Stimulated activated CD8-positive, alpha-beta memory T cell treated with anti-CD3 and anti-CD28 coated beads, Interleukin-4, amount 100 ng/mL, for 24 hours (primary cell): ENCODE measurements around the gene BLTP3A.
"Not testable (repeated sequence)": the region's sequence is repeated elsewhere in the genome, so short reads cannot be mapped to it uniquely, and the experiment has no call there.

ENCODE experiments used
- DNase-seq: peaks from one replicate; pipeline ENCODE4 v3.0.0-alpha.2; 2020; ENCODE audit warnings: low read depth

The BLTP3A gene, protein sequence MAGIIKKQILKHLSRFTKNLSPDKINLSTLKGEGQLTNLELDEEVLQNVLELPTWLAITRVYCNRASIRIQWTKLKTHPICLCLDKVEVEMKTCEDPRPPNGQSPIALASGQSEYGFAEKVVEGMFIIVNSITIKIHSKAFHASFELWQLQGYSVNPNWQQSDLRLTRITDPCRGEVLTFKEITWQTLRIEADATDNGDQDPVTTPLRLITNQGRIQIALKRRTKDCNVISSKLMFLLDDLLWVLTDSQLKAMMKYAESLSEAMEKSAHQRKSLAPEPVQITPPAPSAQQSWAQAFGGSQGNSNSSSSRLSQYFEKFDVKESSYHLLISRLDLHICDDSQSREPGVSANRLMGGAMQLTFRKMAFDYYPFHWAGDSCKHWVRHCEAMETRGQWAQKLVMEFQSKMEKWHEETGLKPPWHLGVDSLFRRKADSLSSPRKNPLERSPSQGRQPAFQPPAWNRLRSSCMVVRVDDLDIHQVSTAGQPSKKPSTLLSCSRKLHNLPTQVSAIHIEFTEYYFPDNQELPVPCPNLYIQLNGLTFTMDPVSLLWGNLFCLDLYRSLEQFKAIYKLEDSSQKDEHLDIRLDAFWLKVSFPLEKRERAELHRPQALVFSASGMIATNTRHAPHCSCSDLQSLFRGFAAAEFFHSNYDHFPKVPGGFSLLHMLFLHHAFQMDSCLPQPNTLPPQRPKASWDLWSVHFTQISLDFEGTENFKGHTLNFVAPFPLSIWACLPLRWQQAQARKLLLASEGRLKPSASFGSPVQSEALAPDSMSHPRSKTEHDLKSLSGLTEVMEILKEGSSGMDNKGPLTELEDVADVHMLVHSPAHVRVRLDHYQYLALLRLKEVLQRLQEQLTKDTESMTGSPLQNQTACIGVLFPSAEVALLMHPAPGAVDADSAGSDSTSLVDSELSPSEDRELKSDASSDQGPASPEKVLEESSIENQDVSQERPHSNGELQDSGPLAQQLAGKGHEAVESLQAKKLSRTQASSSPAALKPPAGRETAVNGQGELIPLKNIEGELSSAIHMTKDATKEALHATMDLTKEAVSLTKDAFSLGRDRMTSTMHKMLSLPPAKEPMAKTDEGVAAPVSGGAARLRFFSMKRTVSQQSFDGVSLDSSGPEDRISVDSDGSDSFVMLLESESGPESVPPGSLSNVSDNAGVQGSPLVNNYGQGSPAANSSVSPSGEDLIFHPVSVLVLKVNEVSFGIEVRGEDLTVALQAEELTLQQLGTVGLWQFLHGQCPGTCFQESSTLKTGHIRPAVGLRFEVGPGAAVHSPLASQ (N-terminal part only)

GRCh38 chr6:34791701-34792604 lies at the start of gene BLTP3A:
TSS of gene BLTP3A (plus strand) at chr6:34792083. CDS start at chr6:34792251, 168 bp downstream.
- peak; percentile 64 for DNase-seq

DNA sequence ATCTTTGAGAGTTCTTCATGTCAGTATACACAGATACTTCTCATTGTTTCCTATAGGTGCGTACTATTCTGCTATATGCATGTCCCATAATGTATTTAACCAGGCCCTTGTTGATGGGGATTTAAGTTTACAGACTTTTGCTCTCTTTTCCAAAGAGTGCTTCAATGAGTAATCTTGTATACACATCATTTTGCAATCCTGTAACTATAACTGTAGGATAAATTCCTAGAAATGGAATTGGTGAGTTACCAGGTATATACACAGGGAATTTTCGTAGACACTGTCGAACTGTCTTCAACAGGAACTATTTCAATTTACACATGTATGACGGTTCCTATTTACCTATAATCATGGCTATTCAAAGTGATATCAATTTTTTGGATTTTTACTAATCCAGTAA lies 49.8 kb upstream of the BLTP3A start:
- no peak for DNase-seq

DNA sequence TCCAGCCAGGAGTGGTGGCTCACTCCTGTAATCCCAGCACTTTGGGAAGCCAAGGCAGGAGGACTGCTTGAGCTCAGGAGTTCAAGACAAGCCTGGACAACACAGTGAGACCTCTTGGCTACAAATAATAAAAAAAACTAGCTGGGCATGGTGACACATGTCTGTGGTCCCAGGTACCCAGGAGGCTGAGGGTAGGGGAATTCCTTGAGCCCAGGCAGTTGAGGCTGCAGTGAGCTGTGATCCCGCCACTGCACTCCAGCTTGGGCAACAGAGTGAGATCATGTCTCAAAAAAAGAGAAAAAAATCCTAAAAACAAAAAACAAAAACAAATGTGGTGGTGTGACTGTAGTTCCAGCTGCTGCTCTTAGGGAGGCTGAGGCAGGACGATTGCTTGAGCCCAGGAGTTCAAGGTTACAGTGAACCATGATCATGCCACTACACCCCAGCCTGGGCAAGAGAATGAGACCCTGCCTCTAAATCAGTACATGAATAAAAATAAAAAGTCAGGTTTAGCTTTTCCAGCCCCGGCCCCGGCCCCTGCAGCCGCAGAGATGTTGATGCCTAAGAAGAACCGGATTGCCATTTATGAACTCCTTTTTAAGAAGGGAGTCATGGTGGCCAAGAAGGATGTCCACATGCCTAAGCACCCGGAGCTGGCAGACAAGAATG lies 48.1 kb upstream of the BLTP3A start:
- no peak for DNase-seq

DNA sequence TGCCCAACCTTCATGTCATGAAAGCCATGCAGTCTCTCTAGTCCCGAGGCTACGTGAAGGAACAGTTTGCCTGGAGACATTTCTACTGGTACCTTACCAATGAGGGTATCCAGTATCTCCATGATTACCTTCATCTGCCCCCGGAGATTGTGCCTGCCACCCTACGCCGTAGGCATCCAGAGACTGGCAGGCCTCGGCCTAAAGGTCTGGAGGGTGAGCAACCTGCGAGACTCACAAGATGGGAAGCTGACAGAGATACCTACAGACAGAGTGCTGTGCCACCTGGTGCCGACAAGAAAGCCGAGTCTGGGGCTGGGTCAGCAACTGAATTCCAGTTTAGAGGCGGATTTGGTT lies 47.6 kb upstream of the BLTP3A start:
- not testable (repeated sequence) for DNase-seq

DNA sequence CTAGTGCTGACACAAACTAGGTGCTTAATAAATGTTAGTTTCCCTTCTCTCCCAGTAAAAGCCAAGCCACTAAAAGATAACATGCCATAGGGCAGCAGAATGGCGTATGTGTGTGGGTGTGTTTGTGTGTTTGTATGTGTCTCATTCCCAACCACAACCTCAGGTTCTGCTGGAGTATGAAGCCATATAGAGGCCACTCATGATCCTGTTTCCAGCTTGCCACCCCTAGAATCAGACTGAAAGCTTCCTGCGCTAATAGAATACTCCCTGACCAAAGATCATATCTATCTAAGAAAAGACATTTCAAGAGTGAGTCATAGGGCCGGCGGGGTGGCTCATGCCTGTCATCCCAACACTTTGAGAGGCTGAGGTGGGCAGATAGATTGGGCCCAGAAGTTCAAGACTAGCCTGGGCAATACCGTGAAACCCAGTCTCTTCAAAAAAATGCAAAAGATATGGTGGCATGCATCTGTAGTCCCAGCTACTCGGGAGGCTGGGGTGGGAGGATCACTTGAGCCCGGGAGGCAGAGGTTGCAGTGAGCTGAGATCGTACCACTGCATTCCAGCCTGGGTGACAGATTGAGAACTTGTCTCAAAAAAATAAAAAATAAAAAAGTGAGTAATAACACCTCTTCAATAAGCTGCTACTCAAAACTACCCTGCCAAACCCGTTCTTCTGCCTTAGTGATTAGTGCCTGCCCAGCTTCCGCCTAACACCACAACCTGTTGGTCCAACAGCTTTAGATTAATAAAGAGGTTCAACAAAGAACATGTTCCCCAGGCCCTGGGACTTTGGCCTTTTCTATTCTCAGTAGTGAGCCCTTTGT lies 46.4 kb upstream of the BLTP3A start:
- no peak for DNase-seq

DNA sequence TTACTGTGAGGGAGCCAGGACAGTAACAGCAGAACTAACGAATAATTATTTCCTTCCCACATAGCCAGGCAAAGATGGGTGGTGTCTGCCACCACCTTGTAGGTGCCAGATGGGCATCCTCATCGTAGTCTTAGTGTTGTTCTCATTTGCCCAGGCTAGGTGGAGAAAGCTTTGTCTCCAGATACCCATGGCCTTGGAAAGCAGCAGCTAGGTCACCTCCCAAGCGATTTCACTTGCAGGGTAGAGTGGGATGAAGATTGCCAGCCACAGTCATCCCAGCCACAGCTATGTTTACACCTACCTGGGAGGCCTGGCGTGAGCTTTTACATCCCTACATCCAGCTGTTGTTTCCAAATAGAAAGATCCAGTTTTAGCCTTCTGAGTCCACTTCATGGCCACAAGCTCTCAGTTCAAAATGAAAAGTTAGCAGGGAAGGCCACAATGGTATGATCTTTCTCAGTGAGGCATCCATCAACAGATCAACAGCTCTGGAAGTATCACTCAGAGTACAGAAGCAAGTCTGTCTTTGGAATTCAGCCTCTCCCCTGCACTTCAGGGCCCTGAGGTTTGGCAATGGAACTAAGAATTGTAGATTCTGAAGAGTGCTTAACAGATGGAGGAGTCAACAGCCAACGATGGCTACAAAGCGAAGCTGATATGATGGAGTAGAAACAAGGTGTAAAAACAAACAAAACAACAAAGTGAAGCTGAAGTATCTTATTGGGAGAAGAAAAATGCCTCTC lies 45.6 kb upstream of the BLTP3A start:
- no peak for DNase-seq

GRCh38 chr6:34748757-34749156 lies 43.1 kb upstream of the BLTP3A start:
- DNase-seq: no peak

DNA sequence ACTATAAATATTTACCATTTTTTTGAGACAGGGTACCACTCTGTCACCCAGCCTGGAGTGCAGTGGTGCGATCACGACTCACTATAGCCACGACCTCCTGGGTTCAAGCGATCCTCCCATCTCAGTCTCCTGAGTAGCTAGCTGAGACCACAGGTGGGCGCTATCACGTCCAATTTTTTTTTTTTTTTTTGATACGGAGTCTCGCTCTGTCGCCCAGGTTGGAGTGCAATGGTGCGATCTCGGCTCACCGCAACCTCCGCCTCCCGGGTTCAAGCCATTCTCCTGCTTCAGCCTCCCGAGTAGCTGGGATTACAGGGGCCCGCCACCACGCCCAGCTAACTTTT lies 35.4 kb upstream of the BLTP3A start:
- peak; percentile 6 for DNase-seq

DNA sequence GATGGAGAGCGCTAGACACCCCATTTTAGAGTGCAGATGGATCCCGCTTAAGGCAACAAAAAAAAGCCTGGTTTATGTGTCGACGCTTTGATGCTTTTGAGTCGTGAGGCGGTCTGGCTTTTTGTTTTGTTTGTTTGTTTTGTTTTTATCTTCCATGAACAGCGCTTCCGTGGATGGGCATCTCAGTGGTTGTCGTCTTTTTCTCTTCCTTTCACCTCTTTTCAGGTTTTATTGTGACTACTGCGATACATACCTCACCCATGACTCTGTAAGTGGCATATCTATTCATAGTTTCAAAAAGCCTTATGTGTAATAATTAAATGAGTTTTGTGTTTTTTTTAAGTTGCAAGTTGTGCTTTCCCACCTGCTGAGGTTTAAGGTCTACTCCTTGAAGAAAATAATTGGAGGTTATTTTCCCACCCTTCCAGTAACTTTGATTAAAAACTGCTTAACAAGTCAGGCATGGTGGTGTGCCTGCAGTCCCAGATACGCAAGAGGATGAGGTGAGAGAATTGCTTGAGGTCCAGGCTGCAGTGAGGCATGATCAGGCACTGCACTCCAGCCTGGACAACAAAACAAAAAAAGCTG lies 34.1 kb upstream of the BLTP3A start:
- DNase-seq: no peak

DNA sequence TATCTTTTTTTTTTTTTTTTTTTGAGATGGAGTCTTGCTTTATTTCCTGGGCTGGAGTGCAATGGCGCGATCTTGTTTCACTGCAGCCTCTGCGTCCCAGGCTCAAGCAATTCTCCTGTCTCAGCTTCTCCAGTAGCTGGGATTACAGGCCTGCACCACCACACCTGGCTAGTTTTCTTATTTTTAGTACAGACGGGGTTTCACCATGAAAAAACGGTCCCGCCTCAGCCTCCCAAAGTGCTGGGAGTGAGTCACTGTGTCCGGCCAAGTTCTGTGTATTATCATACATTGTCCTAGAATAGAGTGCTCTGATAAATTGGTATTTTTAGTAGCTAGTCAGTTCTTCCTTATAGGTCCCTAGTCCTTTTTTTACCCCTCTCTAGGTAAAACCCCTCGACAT lies 31.8 kb upstream of the BLTP3A start:
- DNase-seq: no peak

- DNase-seq: not testable (repeated sequence)
Measured at GRCh38 chr6:34761681-34762080, 30.2 kb upstream of the BLTP3A start.

DNA sequence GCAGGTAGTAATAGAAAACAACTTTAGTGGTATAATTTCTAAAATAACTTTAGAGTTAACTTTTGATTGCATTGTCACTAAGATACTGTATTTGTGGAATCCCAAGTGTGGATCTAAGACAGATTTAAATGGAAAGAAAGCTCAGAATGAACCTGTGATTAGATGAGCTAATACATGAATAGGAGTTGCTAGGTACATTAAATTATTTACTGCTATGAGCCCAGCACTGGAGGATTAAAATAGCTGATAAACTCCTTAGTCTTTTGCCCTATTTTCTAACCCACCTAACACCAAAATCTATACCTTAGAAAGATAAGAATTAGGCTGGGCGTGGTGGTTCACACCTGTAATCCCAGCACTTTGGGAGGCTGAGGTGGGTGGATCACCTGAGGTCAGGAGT lies 23.7 kb upstream of the BLTP3A start:
- no peak for DNase-seq

DNA sequence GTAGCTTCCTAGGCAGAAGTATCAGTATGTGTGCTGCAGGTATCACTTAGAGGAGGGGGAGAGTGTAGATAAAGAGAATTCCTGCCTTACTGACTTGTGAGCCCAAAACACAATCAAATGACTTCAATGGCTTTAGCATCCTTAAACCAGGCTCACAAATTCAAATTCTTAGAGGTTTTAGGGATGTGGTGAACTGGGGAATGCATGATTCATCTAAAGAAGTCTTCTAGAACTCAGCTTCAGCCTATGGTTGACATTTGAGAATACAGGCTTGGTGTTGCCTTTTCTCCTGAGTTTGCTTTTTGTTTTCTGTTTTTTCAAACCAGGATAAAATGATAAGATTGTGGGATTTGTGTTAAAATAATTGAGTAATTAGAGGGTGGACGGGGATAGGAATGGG lies 20.2 kb upstream of the BLTP3A start:
- no peak for DNase-seq

GRCh38 chr6:34772940-34773339 lies 18.9 kb upstream of the BLTP3A start:
- DNase-seq: no peak

DNA sequence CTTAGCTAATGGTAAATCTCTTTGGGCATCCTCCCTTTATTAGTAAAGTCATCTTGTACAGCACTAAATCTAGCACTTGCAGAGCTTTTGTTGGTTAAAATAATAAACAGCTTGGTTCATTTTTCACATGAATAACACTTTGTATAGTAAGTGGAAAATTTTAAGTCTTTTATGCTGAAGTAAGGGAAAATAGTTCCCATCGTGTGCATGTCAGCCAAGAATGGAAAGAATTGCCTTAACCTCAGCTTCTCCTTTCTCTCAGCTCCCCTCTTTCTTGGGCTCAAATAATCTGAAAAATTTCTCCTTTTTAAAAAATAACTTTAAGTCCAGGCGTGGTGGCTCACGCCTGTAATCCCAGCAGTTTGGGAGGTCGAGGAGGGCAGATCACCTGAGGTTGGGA lies 18.0 kb upstream of the BLTP3A start:
- no peak for DNase-seq

- DNase-seq: no peak
Measured at GRCh38 chr6:34774967-34775366, 16.9 kb upstream of the BLTP3A start.

- DNase-seq: not testable (repeated sequence)
Measured at GRCh38 chr6:34785375-34785774, 6.5 kb upstream of the BLTP3A start.

DNA sequence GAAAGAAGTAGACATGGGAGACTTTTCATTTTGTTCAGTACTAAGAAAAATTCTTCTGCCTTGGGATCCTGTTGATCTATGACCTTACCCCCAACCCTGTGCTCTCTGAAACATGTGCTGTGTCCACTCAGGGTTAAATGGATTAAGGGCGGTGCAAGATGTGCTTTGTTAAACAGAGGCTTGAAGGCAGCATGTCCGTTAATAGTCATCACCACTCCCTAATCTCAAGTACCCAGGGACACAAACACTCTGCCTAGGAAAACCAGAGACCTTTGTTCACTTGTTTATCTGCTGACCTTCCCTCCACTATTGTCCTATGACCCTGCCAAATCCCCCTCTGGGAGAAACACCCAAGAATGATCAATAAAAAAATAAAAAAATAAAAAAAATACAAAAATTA lies 4.7 kb upstream of the BLTP3A start:
- not testable (repeated sequence) for DNase-seq

DNA sequence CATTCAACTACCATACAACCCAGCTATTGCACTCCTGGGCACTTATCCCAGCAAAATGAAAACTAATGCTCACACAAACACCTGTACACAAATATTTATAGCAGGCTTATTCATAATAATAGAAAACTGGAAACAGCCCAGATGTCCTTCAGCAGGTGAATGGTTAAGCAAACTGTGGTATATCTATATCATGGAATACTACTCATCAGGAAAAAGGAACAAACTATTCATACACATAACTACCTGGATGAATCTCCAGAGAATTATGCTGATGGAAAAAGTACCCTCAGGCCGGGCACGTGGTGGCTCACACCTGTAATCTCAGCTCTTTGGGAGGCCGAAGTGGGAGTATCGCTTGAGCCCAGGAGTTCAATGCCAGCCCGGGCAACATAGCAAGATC lies 3.8 kb upstream of the BLTP3A start:
- no peak for DNase-seq
